GM12878 (cell line): ENCODE measurements around the gene SUFU. TPM values are rescaled to one million over a fixed set of nuclear protein-coding genes. Genes with fewer than 3 reads are reported as not detected.
A peak's percentile ranks its signal among the peaks of the same experiment; 100 is the strongest.

Experiments used
- ATAC-seq: fragments of 200-7000 bp; cut with Tn5 transposase; 3 replicates; pipeline ENCODE4 v1.9.1; 2020; ENCODE audit warnings: mild to moderate bottlenecking, moderate library complexity
- BruUV-seq: library from RNA; stranded (reverse); fragments of 400-500 nt; replicated peaks from 2 replicates; lab custom pipeline; 2021; lab: Mats Ljungman, UMichigan
- CTCF ChIA-PET: fragments of 300-600 bp; sonication (Branson Sonifier 250); formaldehyde crosslinking; extraction: SDS; loops from one replicate; lab custom pipeline; 2021; ENCODE audit warnings: inconsistent platforms; lab: Yijun Ruan, JAX
- POLR2A ChIA-PET: fragments of 350-600 bp; formaldehyde crosslinking; extraction: SDS; loops from one replicate; lab custom pipeline; 2021; ENCODE audit warnings: inconsistent platforms; lab: Charles Lee
- RAD21 ChIA-PET: fragments of 300-600 bp; sonication (Branson Sonifier 250); formaldehyde crosslinking; loops from one replicate; lab custom pipeline; 2023; ENCODE audit warnings: antibody characterized with exemption; ENCODE audit not compliant: unreplicated experiment; lab: Charles Lee
- SMC1A ChIA-PET: fragments of 300-600 bp; sonication (Branson Sonifier 250); formaldehyde crosslinking; loops from one replicate; lab custom pipeline; 2023; ENCODE audit not compliant: unreplicated experiment, uncharacterized antibody; lab: Charles Lee
- DNase-seq: peaks from one replicate; pipeline ENCODE4 v3.0.0-alpha.2; 2011; ENCODE audit warnings: low read depth, low spot score
- FAIRE-seq: peaks from 3 replicates; lab custom pipeline; 2011; peaks lifted over from hg19 to GRCh38; lab: Jason Lieb, UNC
- H2AFZ ChIP-seq: 2 replicates; pipeline ENCODE4 v1.6.0; 2011; ENCODE audit warnings: low read depth, low read length, control low read depth; ENCODE audit not compliant: control insufficient read depth
- H3K27ac ChIP-seq: 2 replicates; pipeline ENCODE4 v1.5.1; 2011; ENCODE audit warnings: control low read depth; ENCODE audit not compliant: control insufficient read depth, insufficient read depth
- H3K27me3 ChIP-seq, 2 experiments: replicated peaks in 1 of 2; 2 replicates each; pipeline versions ENCODE4 v1.6.0 to v1.6.1; 2011; ENCODE audit warnings: low read length in 1 of 2; ENCODE audit not compliant: control insufficient read depth in 2 of 2, insufficient read depth in 2 of 2
- H3K36me3 ChIP-seq, 2 experiments: 2 replicates each; pipeline ENCODE4 v1.5.1; 2011; ENCODE audit warnings: low read length in 1 of 2; ENCODE audit not compliant: control insufficient read depth in 2 of 2, insufficient read depth in 2 of 2
- H3K4me1 ChIP-seq: 2 replicates; pipeline ENCODE4 v1.6.1; 2011; ENCODE audit warnings: mild to moderate bottlenecking, low read length, moderate library complexity, mixed read lengths; ENCODE audit not compliant: control insufficient read depth, insufficient read depth
- H3K4me2 ChIP-seq: 2 replicates; pipeline ENCODE4 v1.6.0; 2011; ENCODE audit warnings: control low read depth; ENCODE audit not compliant: control insufficient read depth, insufficient read depth
- H3K4me3 ChIP-seq: fragments of 200-600 bp; sonication (generic); 2 replicates; pipeline ENCODE4 v1.5.1; 2016
- H3K79me2 ChIP-seq: 2 replicates; pipeline ENCODE4 v1.6.0; 2011; ENCODE audit warnings: low read length; ENCODE audit not compliant: control insufficient read depth, insufficient read depth
- H3K9ac ChIP-seq: 2 replicates; pipeline ENCODE4 v1.8.0; 2011; ENCODE audit warnings: low read length, control low read depth, mixed read lengths; ENCODE audit not compliant: control insufficient read depth, insufficient read depth
- H3K9me3 ChIP-seq: replicated peaks from 3 replicates; pipeline ENCODE4 v1.5.1; 2011; ENCODE audit warnings: mild to moderate bottlenecking, low read length; ENCODE audit not compliant: control insufficient read depth, insufficient read depth
- H4K20me1 ChIP-seq: 2 replicates; pipeline ENCODE4 v1.6.0; 2011; ENCODE audit not compliant: control insufficient read depth, insufficient read depth
- ATF2 ChIP-seq: IDR thresholded peaks from 2 replicates; pipeline ENCODE4 v1.6.1; 2012; ENCODE audit warnings: low read length, inconsistent platforms
- BHLHE40 ChIP-seq, 2 experiments: fragments of 450-650 bp in 1 of 2; IDR thresholded peaks; 2 replicates each; pipeline ENCODE4 v1.6.1; 2011 to 2017; ENCODE audit warnings: low read depth in 2 of 2, borderline replicate concordance in 1 of 2, improper control_type of control experiment in 1 of 2, low read length in 1 of 2, mild to moderate bottlenecking in 1 of 2
- CBFB ChIP-seq: IDR thresholded peaks from 2 replicates; pipeline ENCODE4 v1.6.1; 2016; ENCODE audit warnings: antibody characterized with exemption, low read depth
- IKZF1 ChIP-seq: fragments of 450-650 bp; conservative IDR thresholded peaks from 2 replicates; pipeline ENCODE4 v1.6.1; 2017; ENCODE audit warnings: antibody characterized with exemption, mild to moderate bottlenecking
- WGBS: methylation state at CpG from one replicate; pipeline ENCODE4 v1.1.6; 2016; ENCODE audit warnings: low lambda C conversion rate; ENCODE audit not compliant: insufficient replicate concordance, insufficient coverage; ENCODE audit errors: missing lambda C conversion rate; 5-methylcytosine and 5-hydroxymethylcytosine counted together
- in situ Hi-C: fragments of 300-500 bp; cut with MboI; formaldehyde crosslinking; loops from 9 replicates; pipeline ENCODE4 v1.14.3; 2018; ENCODE audit warnings: mixed read lengths
- intact Hi-C: fragments of 100-400 bp; cut with micrococcal nuclease; formaldehyde crosslinking; loops from one replicate; pipeline ENCODE4 v1.14.2; 2022; ENCODE audit not compliant: unreplicated experiment
- polyA plus RNA-seq, 11 experiments: library from polyadenylated mRNA; depleted of rRNA in 4 of 11; unstranded in 6 of 11; stranded (reverse) in 5 of 11; fragments of >200 nt; fragmentation: Nextera tagmentation in 4 of 11; fragmentation: Illumina TruSeq in 1 of 11; extraction: Ambion mirVana in 4 of 11; extraction: Trizol in 1 of 11; gene quantifications; 1 replicate in 1 of 11; 2 replicates in 10 of 11; pipeline versions ENCODE4 v1.2.1 to v1.2.3, GENCODE V29; 2011 to 2016; ENCODE audit warnings: inconsistent platforms in 2 of 11, missing spikeins in 2 of 11, low read depth in 1 of 11
- total RNA-seq, 4 experiments: library from RNA; depleted of rRNA in 3 of 4; stranded (reverse); fragments of >200 nt in 3 of 4; fragmentation: Illumina TruSeq in 1 of 4; extraction: Trizol in 1 of 4; gene quantifications; 2 replicates each; pipeline versions ENCODE4 v1.2.1 to v1.2.3, GENCODE V29; 2013 to 2021

Gene SUFU
- total and polyA plus RNA-seq, 10 of the 15 experiments (the other 5 are each of a cell fraction or from before 2014, with no cell fraction given), result 0.68 to 7.7 (median 2.4) TPM

GRCh38 chr10:102653060-102653459, 149.3 kb downstream of the SUFU start:
- intact Hi-C loops, result no loop called here

GRCh38 chr10:102654566-102654965, 150.8 kb downstream of the SUFU start:
- RAD21 ChIA-PET, result interaction anchor here (0.6 to 7.1 kb wide), 5 partner anchors 10 to 58 kb away, joined by 3 to 81 read pairs (median 7); partner anchors contain the start of genes ARL3, SFXN2 and TRIM8
- no peak overlapping the region for H3K4me2 ChIP-seq
- peaks cover 29 to 37% of the 10 kb centered on the region in 2 experiments for H3K36me3 ChIP-seq
- POLR2A ChIA-PET, result interaction anchor here (1.6 to 14.1 kb wide), 3 partner anchors 8 to 58 kb away, joined by 5 to 151 read pairs (median 73); partner anchors contain the start of genes ARL3 and SFXN2
- BruUV-seq, result no TSS peak
- no peak for ATAC-seq
- no peaks in the 10 kb centered on the region for H3K9me3 ChIP-seq
- DNase-seq, result no peak
- H3K27me3 ChIP-seq, result no peaks in the 10 kb centered on the region
- no peak overlapping the region for H3K27ac ChIP-seq
- SMC1A ChIA-PET, result interaction anchor here (1.7 to 6.2 kb wide), 4 partner anchors 10 to 58 kb away, joined by 5 to 55 read pairs (median 12); partner anchors contain the start of genes ARL3, SFXN2 and TRIM8
- FAIRE-seq, result no peak
- CTCF ChIA-PET, result interaction anchor here (6.4 to 13.5 kb wide), 2 partner anchors 15 to 22 kb away, joined by 27 to 128 read pairs; no protein-coding TSS in a partner anchor
- no peak overlapping the region for H3K9ac ChIP-seq
- no peak overlapping the region for H3K4me3 ChIP-seq
- no peaks in the 10 kb centered on the region for H4K20me1 ChIP-seq
- no peak overlapping the region for H2AFZ ChIP-seq
- intact Hi-C loops (no loop called here), in situ Hi-C loops (no loop called here)
- TF ChIP-seq CBFB, result no peak
- no peak for TF ChIP-seq ATF2
- WGBS, result 98% methylated on average over 7 of the region's 7 CpGs
- H3K4me1 ChIP-seq, result peaks cover 37% of the 10 kb centered on the region
- H3K79me2 ChIP-seq, result peaks cover 42% of the 10 kb centered on the region

More at GRCh38 chr10:102653060-102653459, 149.3 kb downstream of the SUFU start:
- Histone ChIP-seq H3K4me3 (peak overlapping the region; percentile 46), H2AFZ (no peak overlapping the region), H3K36me3 (peaks cover 27 to 33% of the 10 kb centered on the region in 2 experiments), H4K20me1 (no peaks in the 10 kb centered on the region), H3K9ac (peak overlapping the region; percentile 59; the same call in 1 of the 2 replicates), H3K4me2 (peak overlapping the region; percentile 98), H3K27me3 (no peaks in the 10 kb centered on the region), H3K9me3 (no peaks in the 10 kb centered on the region), H3K27ac (peak overlapping the region; percentile 96), H3K4me1 (peaks cover 49% of the 10 kb centered on the region), H3K79me2 (peaks cover 57% of the 10 kb centered on the region)
- FAIRE-seq, result no peak
- ChIA-PET POLR2A (interaction anchor here (1.1 to 14.1 kb wide), 5 partner anchors 9 to 59 kb away, joined by 3 to 151 read pairs (median 73); partner anchors contain the start of genes ARL3 and SFXN2), SMC1A (interaction anchor here (0.8 to 6.2 kb wide), 5 partner anchors 9 to 69 kb away, joined by 3 to 55 read pairs (median 6); partner anchors contain the start of genes ARL3, SFXN2 and TRIM8), CTCF (interaction anchor here (0.9 to 13.5 kb wide), 3 partner anchors 9 to 24 kb away, joined by 3 to 128 read pairs (median 27); partner anchors contain the start of gene TRIM8), RAD21 (interaction anchor here (0.6 to 7.1 kb wide), 7 partner anchors 8 to 60 kb away, joined by 3 to 81 read pairs (median 5); partner anchors contain the start of genes ARL3, SFXN2 and TRIM8)
- DNase-seq, result no peak
- in situ Hi-C loops, result no loop called here
- BruUV-seq, result no TSS peak
- ATAC-seq, result peak; percentile 6
- no peak for TF ChIP-seq BHLHE40 (IDR thresholded peaks at IDR 0.05; ENCODE audit: borderline replicate concordance in 1 of 2, low read depth in 2 of 2, low read length in 1 of 2)
- 0 out of 2 replicates have a peak, but pooled peaks have one; percentile 28 for TF ChIP-seq IKZF1
- WGBS, result 55% methylated on average over 1 of the region's 1 CpG
